ENCODE data around the gene TUBA4A.
"Not testable (repeated sequence)": the region's sequence is repeated elsewhere in the genome, so short reads cannot be mapped to it uniquely, and the experiment has no call there.

The TUBA4A gene

GRCh38 chr2:219209236-219210195, 44.2 kb downstream of the TUBA4A start:
- DNase-seq = no peak

- DNase-seq = no peak
These were observed 45.6 kb downstream of the TUBA4A start for GRCh38 chr2:219207884-219208740.

- DNase-seq = no peak
These were observed 46.4 kb downstream of the TUBA4A start for GRCh38 chr2:219207134-219207883.

- peak; percentile 92 to 95 for DNase-seq
These were observed 47.2 kb downstream of the TUBA4A start, which contains the start of gene ZFAND2B for GRCh38 chr2:219206328-219207133. Gene ZFAND2B (plus strand): TSS chr2:219206782. CDS start chr2:219206988, 206 bp downstream.

- DNase-seq = no peak
These were observed 47.8 kb downstream of the TUBA4A start for GRCh38 chr2:219205981-219206327.

GRCh38 chr2:219205165-219205538, 48.6 kb downstream of the TUBA4A start:
- DNase-seq = no peak

- no peak for DNase-seq
These were observed 49.1 kb downstream of the TUBA4A start for GRCh38 chr2:219204425-219205164.

- DNase-seq = not testable (repeated sequence)
These were observed 52.4 kb downstream of the TUBA4A start for GRCh38 chr2:219201331-219201730.

- not testable (repeated sequence) for DNase-seq
These were observed 53.0 kb downstream of the TUBA4A start for GRCh38 chr2:219200502-219201326.
